Body of pancreas (tissue), 4 donors: Measurements from ENCODE around the gene PMAIP1. TPM values are rescaled to one million over a fixed set of nuclear protein-coding genes. Genes with fewer than 3 reads are reported as not detected.

Experiments
- ATAC-seq: fragments of 150-250 bp; one replicate; pipeline ENCODE4 v1.9.1; 2016
- DNase-seq, 4 donors: peaks; one replicate each; pipeline ENCODE4 v3.0.0-alpha.2; 2019
- H3K27ac ChIP-seq, 4 donors: fragments of 200-600 bp; sonication (generic); 1 replicate in 3 of 4; 2 replicates in 1 of 4; pipeline versions ENCODE4 v1.5.1 to v1.6.1; 2016 to 2019; ENCODE audit warnings: mild to moderate bottlenecking in 1 of 4, mixed read lengths in 1 of 4, moderate library complexity in 1 of 4
- H3K27me3 ChIP-seq, 2 donors: fragments of 200-600 bp; sonication (generic); one replicate each; pipeline ENCODE4 v1.6.0; 2016; ENCODE audit warnings: mild to moderate bottlenecking in 1 of 2
- H3K36me3 ChIP-seq, 2 donors: fragments of 200-600 bp; sonication (generic); replicated peaks in 1 of 2; 2 replicates each; pipeline ENCODE4 v1.5.1; 2016; ENCODE audit warnings: low read depth in 2 of 2; ENCODE audit not compliant: insufficient read depth in 1 of 2
- H3K4me1 ChIP-seq: fragments of 200-600 bp; sonication (generic); one replicate; pipeline ENCODE4 v1.6.0; 2016
- H3K4me3 ChIP-seq, 2 donors: fragments of 200-600 bp; sonication (generic); 1 replicate in 1 of 2; 2 replicates in 1 of 2; pipeline ENCODE4 v1.5.1; 2016 to 2019
- H3K9me3 ChIP-seq, 3 donors: fragments of 200-600 bp; sonication (generic); 1 replicate in 2 of 3; 2 replicates in 1 of 3; pipeline ENCODE4 v1.5.1; 2016
- POLR2A ChIP-seq, 3 donors: fragments of 450-650 bp; IDR thresholded peaks; one replicate each; pipeline ENCODE4 v1.6.1; 2016; ENCODE audit warnings: antibody characterized with exemption in 3 of 3, mild to moderate bottlenecking in 2 of 3
- WGBS, 2 donors: methylation state at CpG; one replicate each; pipeline ENCODE4 v1.1.5; 2017; 5-methylcytosine and 5-hydroxymethylcytosine counted together
- intact Hi-C: fragments of 100-400 bp; cut with DNase I; formaldehyde crosslinking; loops from one replicate; pipeline ENCODE4 v1.15.1; 2023
- total RNA-seq, 2 donors: library from RNA; depleted of rRNA; stranded (reverse); fragments of >200 nt; gene quantifications; one replicate each; pipeline ENCODE4 v1.1.0, GENCODE V29; 2016
- TF ChIP-seq, protein P1 (sequence below), 7 experiments: fragments of 450-650 bp in 4 of 7; fragments of 200-600 bp in 3 of 7; sonication (generic) in 3 of 7; IDR thresholded peaks; one replicate each; pipeline ENCODE4 v1.5.1; 2016 to 2019; ENCODE audit warnings: antibody characterized with exemption in 7 of 7

The PMAIP1 gene
- total RNA-seq, 2 donors from 2014 or later, result 1.0 TPM; not detected in 1

GRCh38 chr18:59874166-59874565, 25.6 kb upstream of the PMAIP1 start:
- H3K4me1 ChIP-seq, result no peaks in the 10 kb centered on the region
- WGBS, 2 donors, result 73 to 80% methylated on average over 7 of the region's 7 CpGs
- TF ChIP-seq, protein P1, sequence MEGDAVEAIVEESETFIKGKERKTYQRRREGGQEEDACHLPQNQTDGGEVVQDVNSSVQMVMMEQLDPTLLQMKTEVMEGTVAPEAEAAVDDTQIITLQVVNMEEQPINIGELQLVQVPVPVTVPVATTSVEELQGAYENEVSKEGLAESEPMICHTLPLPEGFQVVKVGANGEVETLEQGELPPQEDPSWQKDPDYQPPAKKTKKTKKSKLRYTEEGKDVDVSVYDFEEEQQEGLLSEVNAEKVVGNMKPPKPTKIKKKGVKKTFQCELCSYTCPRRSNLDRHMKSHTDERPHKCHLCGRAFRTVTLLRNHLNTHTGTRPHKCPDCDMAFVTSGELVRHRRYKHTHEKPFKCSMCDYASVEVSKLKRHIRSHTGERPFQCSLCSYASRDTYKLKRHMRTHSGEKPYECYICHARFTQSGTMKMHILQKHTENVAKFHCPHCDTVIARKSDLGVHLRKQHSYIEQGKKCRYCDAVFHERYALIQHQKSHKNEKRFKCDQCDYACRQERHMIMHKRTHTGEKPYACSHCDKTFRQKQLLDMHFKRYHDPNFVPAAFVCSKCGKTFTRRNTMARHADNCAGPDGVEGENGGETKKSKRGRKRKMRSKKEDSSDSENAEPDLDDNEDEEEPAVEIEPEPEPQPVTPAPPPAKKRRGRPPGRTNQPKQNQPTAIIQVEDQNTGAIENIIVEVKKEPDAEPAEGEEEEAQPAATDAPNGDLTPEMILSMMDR (IDR thresholded peaks at IDR 0.05), result no peak
- TF ChIP-seq POLR2A (IDR thresholded peaks at IDR 0.05), result no peak

GRCh38 chr18:59876310-59876626, 23.5 kb upstream of the PMAIP1 start:
- Histone ChIP-seq H3K27ac (no peak overlapping the region), H3K4me1 (no peaks in the 10 kb centered on the region), H3K4me3 (no peak overlapping the region), H3K27me3 (no peaks in the 10 kb centered on the region), H3K36me3 (no peaks in the 10 kb centered on the region), H3K9me3 (no peaks in the 10 kb centered on the region)
- ATAC-seq (no peak), DNase-seq (no peak)
- TF ChIP-seq, protein P1 (IDR thresholded peaks at IDR 0.05), result no peak
- TF ChIP-seq POLR2A (IDR thresholded peaks at IDR 0.05), result no peak
- intact Hi-C loops, result no loop called here
- 71 to 82% methylated on average over 3 of the region's 3 CpGs for WGBS, 2 donors

More at GRCh38 chr18:59874166-59874565, 25.6 kb upstream of the PMAIP1 start:
- H3K27ac ChIP-seq, result no peak overlapping the region
- H3K27me3 ChIP-seq, result no peaks in the 10 kb centered on the region
- no peaks in the 10 kb centered on the region for H3K36me3 ChIP-seq
- intact Hi-C loops, result no loop called here
- H3K9me3 ChIP-seq, result no peaks in the 10 kb centered on the region
- no peak overlapping the region for H3K4me3 ChIP-seq
- no peak for DNase-seq
- no peak for ATAC-seq

DNA sequence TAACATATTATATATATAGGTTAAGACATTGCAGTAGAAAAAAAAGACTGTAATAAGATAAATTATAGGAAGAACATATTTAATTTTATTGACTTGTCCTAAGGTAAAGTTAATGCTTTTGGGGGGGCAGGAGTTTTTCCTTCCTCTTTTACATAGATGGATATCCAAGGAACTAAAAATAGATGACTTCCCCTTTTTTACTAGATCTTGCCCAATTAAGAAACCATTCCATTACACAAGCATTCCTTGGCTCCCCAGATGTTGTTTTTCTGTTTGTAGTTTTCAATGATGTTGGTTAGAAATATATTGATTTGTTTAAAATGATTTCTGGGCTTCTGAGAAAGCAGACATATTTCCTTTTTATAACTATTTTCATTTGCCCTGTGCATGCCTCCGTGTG, 22.4 kb upstream of the PMAIP1 start:
- Histone ChIP-seq H3K27me3 (no peaks in the 10 kb centered on the region), H3K4me3 (no peak overlapping the region), H3K27ac (no peak overlapping the region), H3K4me1 (peaks cover 9% of the 10 kb centered on the region), H3K9me3 (no peaks in the 10 kb centered on the region), H3K36me3 (no peaks in the 10 kb centered on the region)
- 10 to 31% methylated on average over 1 of the region's 1 CpG for whole genome bisulfite sequencing, 2 donors
- ATAC-seq, result no peak
- intact Hi-C loops, result no loop called here
- no peak for TF ChIP-seq POLR2A (IDR thresholded peaks at IDR 0.05)
- TF ChIP-seq, protein P1 (IDR thresholded peaks at IDR 0.05), result no peak
- DNase-seq, result no peak

GRCh38 chr18:59878644-59879043, 21.2 kb upstream of the PMAIP1 start:
- no peak overlapping the region for H3K4me3 ChIP-seq
- H3K36me3 ChIP-seq, result no peaks in the 10 kb centered on the region
- ATAC-seq (no peak), DNase-seq (no peak)
- TF ChIP-seq, protein P1 (IDR thresholded peaks at IDR 0.05), result no peak
- TF ChIP-seq POLR2A (IDR thresholded peaks at IDR 0.05), result no peak
- intact Hi-C loops, result no loop called here
- 86 to 100% methylated on average over 1 of the region's 1 CpG for WGBS, 2 donors
- H3K27me3 ChIP-seq, result no peaks in the 10 kb centered on the region
- H3K4me1 ChIP-seq, result peaks cover 12% of the 10 kb centered on the region
- no peaks in the 10 kb centered on the region for H3K9me3 ChIP-seq
- no peak overlapping the region for H3K27ac ChIP-seq
